Islet precursor cell (in vitro differentiated cells): ENCODE data around the gene ITGBL1.

Source experiments
- DNase-seq: peaks from one replicate; pipeline ENCODE4 v3.0.0-alpha.2; 2018

The ITGBL1 gene

GRCh38 chr13:101451641-101452040 is 834 bp upstream of the ITGBL1 start:
- no peak for DNase-seq

- DNase-seq: peak; percentile 51
These were observed 1.3 kb downstream of the ITGBL1 start for GRCh38 chr13:101453784-101454201.

GRCh38 chr13:101454767-101455166 is 2.3 kb downstream of the ITGBL1 start:
- peak; percentile 76 for DNase-seq

GRCh38 chr13:101455863-101456262 is 3.4 kb downstream of the ITGBL1 start:
- DNase-seq: peak; percentile 71

GRCh38 chr13:101457176-101457575 is 4.7 kb downstream of the ITGBL1 start:
- DNase-seq: no peak

GRCh38 chr13:101465877-101466276 is 13.4 kb downstream of the ITGBL1 start:
- DNase-seq: no peak

GRCh38 chr13:101467415-101467814 is 14.9 kb downstream of the ITGBL1 start:
- no peak for DNase-seq

- DNase-seq: no peak
These were observed 21.0 kb downstream of the ITGBL1 start for GRCh38 chr13:101473458-101473857.

GRCh38 chr13:101474419-101474957 is 22.0 kb downstream of the ITGBL1 start:
- DNase-seq: peak; percentile 76

GRCh38 chr13:101475536-101475935 is 23.1 kb downstream of the ITGBL1 start:
- DNase-seq: no peak

- no peak for DNase-seq
These were observed 28.9 kb downstream of the ITGBL1 start for GRCh38 chr13:101481421-101481820.

GRCh38 chr13:101486708-101487437 is 34.4 kb downstream of the ITGBL1 start:
- DNase-seq: no peak

- DNase-seq: no peak
These were observed 35.0 kb downstream of the ITGBL1 start for GRCh38 chr13:101487438-101487830.

GRCh38 chr13:101488734-101489133 is 36.3 kb downstream of the ITGBL1 start:
- DNase-seq: no peak

GRCh38 chr13:101489643-101490405 is 37.3 kb downstream of the ITGBL1 start:
- DNase-seq: no peak

- DNase-seq: no peak
These were observed 38.0 kb downstream of the ITGBL1 start for GRCh38 chr13:101490406-101491015.

- no peak for DNase-seq
These were observed 39.9 kb downstream of the ITGBL1 start for GRCh38 chr13:101492251-101492910.

GRCh38 chr13:101493541-101493940 is 41.1 kb downstream of the ITGBL1 start:
- no peak for DNase-seq

GRCh38 chr13:101499406-101499805 is 46.9 kb downstream of the ITGBL1 start:
- no peak for DNase-seq

GRCh38 chr13:101502618-101503017 is 50.1 kb downstream of the ITGBL1 start:
- DNase-seq: no peak

GRCh38 chr13:101511161-101511560 is 58.7 kb downstream of the ITGBL1 start:
- no peak for DNase-seq

GRCh38 chr13:101511766-101512165 is 59.3 kb downstream of the ITGBL1 start:
- no peak for DNase-seq

GRCh38 chr13:101512650-101513049 is 60.2 kb downstream of the ITGBL1 start:
- no peak for DNase-seq
